GM21423 (cell line): ENCODE data around the gene KLHL22.
"Not testable (repeated sequence)": the region's sequence is repeated elsewhere in the genome, so short reads cannot be mapped to it uniquely, and the experiment has no call there.

Experiments
- ATAC-seq: cut with Tn5 transposase; IDR thresholded peaks from one replicate; pipeline ENCODE4 v1.9.1; 2021; ENCODE audit warnings: mild to moderate bottlenecking, moderate library complexity; ENCODE audit not compliant: unreplicated experiment

KLHL22 gene

GRCh38 chr22:20423008-20423905 is 72.3 kb downstream of the KLHL22 start:
- no peak for ATAC-seq

GRCh38 chr22:20422271-20423007 is 73.2 kb downstream of the KLHL22 start:
- ATAC-seq: no peak

GRCh38 chr22:20421507-20421874 is 74.1 kb downstream of the KLHL22 start:
- ATAC-seq: no peak

- no peak for ATAC-seq
Measured at GRCh38 chr22:20420157-20420842, 75.3 kb downstream of the KLHL22 start.

- ATAC-seq: no peak
Measured at GRCh38 chr22:20419664-20419951, 76.0 kb downstream of the KLHL22 start.

GRCh38 chr22:20418211-20418788 is 77.3 kb downstream of the KLHL22 start:
- ATAC-seq: no peak

- not testable (repeated sequence) for ATAC-seq
Measured at GRCh38 chr22:20415699-20416098, 79.9 kb downstream of the KLHL22 start.

- not testable (repeated sequence) for ATAC-seq
Measured at GRCh38 chr22:20415241-20415640, 80.4 kb downstream of the KLHL22 start.

GRCh38 chr22:20414450-20414849 is 81.1 kb downstream of the KLHL22 start:
- ATAC-seq: no peak

- no peak for ATAC-seq
Measured at GRCh38 chr22:20414059-20414440, 81.5 kb downstream of the KLHL22 start.

GRCh38 chr22:20413217-20414058 is 82.2 kb downstream of the KLHL22 start:
- ATAC-seq: no peak

- ATAC-seq: no peak
Measured at GRCh38 chr22:20412474-20413216, 83.0 kb downstream of the KLHL22 start.

GRCh38 chr22:20409385-20409784 is 86.2 kb downstream of the KLHL22 start:
- not testable (repeated sequence) for ATAC-seq

- no peak for ATAC-seq
Measured at GRCh38 chr22:20408891-20409290, 86.7 kb downstream of the KLHL22 start.

- no peak for ATAC-seq
Measured at GRCh38 chr22:20407829-20408228, 87.8 kb downstream of the KLHL22 start.

- ATAC-seq: no peak
Measured at GRCh38 chr22:20406686-20407408, 88.7 kb downstream of the KLHL22 start.

GRCh38 chr22:20405931-20406685 is 89.5 kb downstream of the KLHL22 start:
- no peak for ATAC-seq

- ATAC-seq: no peak
Measured at GRCh38 chr22:20405291-20405930, 90.2 kb downstream of the KLHL22 start.
